ENCODE measurements around the gene CYBC1. TPM values are rescaled to one million over a fixed set of nuclear protein-coding genes. Genes with fewer than 3 reads are reported as not detected.

The CYBC1 gene
- total RNA-seq, 1 donor = 200 TPM

DNA sequence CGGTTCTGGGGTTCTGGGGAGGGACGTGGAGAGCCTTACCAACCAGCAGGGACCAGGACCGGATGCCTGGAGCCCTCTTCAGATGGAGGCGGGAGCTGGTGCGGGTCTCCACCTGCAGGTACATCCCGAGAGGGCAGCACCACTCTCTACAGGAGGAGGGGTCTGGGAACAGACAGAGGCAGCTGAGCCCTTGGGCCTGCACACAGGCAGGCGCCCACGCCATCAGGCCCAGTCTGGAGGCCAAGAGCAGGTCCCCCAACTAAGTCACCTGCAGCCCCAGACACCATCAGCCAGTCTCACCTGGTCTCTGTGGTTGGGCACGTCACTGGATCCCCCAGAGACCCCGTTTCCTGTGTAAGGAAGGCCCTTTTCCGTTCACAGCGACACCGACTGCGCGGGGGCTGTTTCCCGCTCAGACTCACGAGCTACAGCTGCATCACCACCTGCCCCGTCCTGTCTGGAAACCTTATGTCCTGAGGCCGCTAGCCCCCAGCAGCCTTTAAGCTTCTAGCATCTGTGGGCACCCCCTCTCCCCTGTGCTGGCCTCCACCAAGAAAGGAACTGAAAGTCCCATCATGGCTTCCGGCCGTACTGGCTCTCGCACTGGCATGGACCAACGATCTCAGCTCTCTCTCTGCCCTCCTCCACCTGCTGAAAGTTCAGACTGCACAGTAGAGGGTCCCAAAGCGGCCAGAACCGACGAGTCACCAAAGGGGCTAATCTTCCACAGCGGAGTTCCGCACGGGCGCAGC is 1.2 kb downstream of the CYBC1 start:
- peak; percentile 39 to 77 (median 62) for DNase-seq (ENCODE audit: low read depth in 2 of 3, low spot score in 2 of 3)

DNA sequence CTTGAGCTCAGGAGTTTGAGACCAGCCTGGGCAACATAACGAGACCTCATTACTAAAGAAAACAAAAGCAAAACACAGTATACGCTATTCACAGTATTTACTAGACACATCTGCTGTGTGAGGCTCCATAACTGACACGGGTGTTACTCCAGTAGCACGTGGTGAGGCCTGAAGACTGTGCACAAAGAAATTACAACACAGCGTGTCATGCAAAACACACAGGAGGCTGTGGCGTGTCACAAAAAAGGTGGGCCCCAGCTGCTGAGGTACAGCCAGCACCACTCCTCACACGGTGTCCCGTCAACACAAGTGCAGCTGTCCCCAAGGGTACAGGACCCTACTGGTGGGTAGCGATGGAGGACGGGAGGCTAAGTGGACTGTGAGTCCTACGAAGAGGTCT is 2.7 kb downstream of the CYBC1 start:
- no peak for DNase-seq (ENCODE audit: low read depth in 2 of 3, low spot score in 2 of 3)

DNA sequence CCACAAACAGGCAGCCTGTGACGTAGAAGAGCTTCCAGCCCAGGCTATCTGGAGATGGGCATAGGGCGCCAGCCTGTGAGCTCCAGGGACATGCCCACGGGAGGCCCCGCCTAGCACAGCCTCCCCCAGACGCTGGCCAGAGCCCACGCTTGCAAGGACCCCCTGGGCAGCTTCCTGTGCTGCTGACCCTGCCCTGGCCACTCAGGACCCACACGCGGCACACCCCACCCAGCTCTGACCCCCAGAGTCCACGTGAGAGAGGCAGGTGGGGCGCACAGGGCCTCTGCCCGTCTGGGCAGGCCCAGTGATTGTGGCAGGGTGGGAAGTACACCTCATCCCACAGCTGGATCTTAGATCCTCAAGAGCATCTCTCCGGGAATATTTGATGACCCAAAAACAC is 3.9 kb downstream of the CYBC1 start:
- DNase-seq (ENCODE audit: low read depth in 2 of 3, low spot score in 2 of 3) = no peak

DNA sequence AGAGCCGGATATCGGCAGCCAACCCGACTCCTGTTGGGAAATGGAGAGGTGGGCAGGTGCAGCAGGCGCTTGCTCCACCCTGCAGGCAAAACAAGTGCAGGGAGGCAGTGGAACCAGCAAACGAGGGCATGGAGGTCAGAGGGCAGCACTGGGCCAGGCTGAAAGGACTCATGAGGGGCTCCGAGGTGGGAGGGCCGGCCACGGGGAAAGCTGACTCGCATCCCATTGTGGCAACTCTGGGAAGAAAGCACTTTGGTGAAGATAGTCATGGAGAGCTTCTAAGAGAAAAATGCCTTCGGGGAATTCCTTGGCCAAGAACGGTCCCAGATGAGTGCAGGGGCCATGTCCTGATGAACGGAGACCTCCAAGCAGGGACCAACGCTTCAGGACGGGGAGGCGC is 4.4 kb downstream of the CYBC1 start:
- DNase-seq (ENCODE audit: low read depth in 2 of 3, low spot score in 2 of 3) = no peak

DNA sequence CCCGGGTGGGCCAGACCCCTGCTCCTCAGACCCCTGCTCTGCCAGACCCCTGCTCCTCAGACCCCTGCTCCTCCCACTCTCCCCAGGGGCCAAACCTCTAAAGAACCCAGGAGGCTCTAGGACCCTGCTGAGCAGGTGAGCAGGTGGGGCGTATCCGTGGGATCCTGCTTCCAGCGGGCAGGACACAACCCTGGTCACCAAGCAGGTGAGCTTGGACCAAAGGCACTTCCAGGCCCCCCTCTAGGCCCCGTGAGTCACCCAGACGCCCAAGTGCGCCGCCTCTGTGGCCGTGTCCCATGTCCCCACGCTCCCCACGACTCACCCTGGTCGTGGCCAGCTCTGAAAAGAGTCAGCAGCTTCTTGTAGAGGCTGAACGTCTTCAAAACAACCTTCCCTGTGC is 5.0 kb downstream of the CYBC1 start:
- DNase-seq (ENCODE audit: low read depth in 2 of 3, low spot score in 2 of 3) = no peak

DNA sequence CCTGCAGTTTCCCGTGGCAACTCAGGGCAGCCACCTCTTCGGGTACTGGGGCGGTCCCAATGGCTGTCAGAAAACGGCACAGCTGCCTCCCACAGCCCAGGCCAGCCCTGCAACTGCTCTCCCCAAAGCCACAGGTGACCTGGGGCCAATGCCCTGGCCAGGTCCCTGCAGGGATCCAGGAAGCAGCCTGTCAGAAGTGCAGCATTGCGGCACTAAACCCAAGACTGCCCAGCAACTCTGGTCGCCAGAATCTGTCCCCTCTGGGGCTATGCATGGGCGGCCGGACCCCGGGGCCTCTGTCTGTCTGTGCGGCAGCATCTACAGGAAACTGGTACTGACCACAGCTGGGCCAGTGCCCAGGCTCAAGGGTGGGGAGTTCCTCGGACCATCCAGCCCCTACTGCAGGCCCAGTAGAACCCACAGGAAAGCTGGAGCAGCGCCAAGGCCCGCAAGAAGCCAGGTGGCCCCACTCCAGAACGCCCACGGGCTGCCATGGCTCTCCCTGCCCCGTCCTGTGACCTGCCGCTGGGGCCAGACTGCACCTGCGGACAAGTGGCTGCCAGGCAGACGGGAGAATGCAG is 5.5 kb downstream of the CYBC1 start:
- DNase-seq (ENCODE audit: low read depth in 2 of 3, low spot score in 2 of 3) = no peak

DNA sequence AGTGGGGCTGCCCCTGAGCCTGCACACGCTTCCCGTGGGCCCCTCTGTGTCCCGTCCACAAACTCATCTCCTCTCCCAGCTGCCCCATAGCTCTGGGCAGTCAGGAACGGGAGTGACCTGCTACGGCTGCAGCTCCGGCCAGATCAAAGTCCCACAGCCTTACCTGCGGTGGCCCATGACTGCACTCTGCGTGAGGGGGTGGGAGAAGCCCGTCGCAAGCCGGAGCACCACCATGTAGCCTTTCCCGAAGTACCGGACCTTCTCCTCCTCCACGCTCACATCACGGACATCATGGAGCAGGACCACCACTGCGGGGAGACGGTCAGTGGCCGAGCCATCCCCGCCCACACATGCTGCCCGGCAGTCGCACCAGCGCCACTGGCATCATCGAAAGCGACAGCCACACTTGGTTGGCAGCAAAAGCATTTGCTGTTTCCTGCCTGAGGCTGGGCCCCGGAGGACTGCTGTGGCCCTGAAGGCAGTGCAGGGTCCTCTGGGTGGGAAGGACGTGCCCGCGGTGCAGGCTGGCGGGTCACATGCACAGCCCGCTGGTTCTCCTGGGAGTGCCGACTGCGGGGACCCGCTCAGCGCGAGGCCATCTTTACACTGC is 6.2 kb downstream of the CYBC1 start:
- no peak for DNase-seq (ENCODE audit: low read depth in 2 of 3, low spot score in 2 of 3)

DNA sequence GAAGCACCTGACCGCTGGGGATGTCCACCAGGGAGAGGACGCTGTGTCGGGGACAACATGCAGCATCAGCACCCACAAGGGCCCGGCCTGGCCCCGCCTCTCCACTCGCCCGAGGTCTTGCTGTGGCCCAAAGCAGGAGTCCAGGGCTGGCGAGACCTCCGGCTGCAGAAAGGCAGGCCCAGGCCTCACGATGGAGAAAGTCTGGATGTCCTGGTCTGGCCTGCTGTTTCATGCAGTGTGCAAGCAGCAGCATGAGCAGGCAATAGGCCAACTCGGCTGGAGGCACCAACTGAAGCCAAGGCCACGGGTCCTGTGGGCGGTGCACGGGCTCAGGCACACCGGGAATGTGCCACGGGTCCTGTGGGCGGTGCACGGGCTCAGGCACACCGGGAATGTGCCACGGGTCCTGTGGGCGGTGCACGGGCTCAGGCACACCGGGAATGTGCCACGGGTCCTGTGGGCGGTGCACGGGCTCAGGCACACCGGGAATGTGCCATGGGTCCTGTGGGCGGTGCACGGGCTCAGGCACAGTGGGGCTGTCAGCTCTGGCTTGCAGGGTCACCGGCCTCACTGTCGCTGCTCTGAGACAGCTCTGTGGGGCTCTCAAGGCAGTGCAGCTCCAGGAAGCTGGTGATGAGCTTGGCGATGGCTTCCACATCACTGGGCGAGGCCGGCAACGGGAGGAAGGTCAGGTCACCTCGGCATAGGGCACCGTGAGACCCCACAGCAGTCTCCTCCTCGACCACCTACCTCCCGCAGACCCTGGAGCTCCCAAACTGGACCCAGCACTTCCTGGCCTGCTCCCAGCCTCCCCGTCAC is 6.9 kb downstream of the CYBC1 start:
- DNase-seq (ENCODE audit: low read depth in 2 of 3, low spot score in 2 of 3) = no peak

DNA sequence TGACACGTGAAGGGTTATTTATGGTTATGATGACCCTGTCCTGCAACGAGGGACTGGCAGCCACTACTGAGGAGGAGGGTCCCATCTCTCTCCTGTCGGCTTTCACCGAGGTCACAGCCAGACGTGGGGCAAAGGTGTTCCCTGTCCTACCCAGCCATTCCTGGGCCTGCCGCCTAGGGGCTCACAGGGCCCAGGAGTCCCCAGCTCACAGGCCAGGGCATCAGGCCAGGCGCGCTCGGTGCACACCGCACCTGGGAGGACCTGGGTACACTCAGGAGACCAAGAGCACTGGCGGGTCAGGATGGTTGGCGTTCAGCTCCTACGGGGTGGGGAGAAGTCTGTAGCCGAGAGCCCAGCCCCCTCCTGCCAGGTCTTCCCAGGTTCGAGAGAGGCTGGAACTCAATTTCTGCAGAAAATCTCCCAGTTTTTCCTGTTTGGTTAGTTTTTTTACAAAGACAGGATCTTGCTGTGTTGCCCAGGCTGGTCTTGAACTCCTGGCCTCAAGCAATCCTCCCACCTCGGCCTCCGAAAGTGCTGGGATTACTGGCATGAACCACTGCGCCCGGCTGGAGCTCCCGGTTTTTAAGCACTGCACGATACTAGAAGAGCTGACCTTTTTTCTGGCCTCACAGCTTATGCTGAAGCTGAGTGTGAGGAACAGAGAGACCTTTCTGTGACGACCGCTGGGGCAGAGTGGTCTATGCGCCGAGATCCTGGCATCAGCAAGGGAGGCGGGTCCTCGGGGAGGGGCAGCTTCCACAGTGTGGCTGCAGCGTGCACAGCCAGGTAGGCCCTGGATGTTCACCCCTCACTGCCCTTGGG is 7.7 kb downstream of the CYBC1 start:
- no peak for DNase-seq (ENCODE audit: low read depth in 2 of 3, low spot score in 2 of 3)

DNA sequence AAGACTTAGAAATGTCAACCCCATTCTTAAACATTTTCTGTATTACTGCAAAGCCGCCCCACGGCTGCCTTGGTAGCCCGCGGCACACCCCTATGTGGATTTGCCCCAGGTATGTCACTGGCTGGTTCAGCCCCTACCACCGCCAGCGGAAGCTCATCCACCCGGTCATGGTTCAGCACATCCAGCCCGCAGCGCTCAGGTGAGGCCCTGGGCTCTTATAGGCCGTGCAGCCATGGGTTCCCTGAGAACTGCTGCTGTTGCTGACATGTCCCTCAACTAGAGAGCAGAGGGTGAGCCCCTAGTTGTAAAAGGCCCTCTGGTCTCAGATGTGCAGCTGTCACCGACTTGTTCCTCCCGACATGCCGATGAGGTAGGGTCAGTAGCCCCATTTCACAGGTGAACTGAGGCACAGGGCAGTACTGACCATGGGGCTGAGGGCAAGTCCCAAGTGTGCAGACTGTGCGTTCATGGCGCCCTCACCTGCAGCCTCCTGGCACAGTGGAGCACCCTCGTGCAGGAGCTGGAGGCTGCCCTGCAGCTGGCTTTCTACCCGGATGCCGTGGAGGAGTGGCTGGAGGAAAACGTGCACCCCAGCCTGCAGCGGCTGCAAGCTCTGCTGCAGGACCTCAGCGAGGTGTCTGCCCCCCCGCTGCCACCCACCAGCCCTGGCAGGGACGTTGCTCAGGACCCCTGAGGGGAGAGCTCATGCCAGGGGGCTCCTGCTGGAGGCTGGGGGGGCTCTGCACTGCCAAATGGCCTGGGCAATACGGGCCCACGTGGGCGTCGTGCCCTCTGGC is 8.7 kb downstream of the CYBC1 start:
- no peak for DNase-seq (ENCODE audit: low read depth in 2 of 3, low spot score in 2 of 3)

DNA sequence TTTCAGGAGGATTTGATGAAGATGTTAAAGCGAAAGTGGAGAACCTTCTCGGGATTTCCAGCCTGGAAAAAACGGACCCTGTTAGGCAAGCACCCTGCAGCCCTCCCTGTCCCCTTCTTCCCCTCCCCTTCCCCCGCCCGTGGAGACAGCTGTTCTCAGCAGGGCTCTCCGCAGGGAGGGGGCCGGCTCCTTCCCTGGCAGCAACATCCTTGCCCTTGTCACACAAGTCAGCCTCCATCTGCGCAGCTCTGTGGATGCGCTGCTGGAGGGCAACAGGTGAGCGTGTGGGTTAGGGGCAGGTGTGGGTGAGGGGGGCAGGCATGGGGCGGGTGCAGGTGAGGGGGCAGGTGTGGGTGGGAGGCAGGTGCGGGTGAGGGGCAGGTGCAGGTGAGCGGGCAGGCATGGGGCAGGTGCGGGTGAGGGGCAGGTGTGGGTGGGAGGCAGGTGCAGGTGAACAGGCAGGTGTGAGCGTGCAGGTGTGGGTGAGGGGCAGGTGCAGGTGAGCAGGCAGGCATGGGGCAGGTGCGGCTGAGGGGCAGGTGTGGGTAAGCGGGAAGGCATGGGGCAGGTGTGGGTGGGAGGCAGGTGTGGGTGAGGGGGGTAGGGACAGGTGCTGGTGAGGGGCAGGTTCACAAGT is 9.4 kb downstream of the CYBC1 start:
- DNase-seq (ENCODE audit: low read depth in 2 of 3, low spot score in 2 of 3) = no peak

DNA sequence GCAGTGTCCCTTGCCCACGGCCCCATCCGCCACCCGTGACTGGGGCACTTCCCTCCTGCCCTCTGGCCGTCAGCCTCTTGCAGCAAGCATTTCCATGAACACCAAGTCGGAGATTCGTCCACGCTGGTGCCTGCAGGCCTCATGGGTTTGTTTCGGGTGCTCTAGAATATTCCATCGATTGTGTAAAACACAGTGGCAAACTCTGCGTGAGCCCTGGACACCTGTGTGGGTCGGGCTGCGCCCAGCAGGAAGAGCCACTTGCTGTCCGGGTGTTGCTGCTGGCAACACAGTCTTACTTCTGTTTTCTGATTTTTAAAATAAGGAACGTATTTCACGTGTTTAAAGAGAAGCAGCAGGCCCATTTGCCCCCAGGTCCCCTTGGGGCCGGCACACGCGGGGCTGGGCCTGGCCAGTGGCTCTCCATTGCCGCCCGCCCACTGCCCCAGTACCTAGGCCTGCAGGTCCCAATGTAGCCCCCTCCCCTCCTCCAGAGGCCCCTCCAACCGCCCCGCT is 10.0 kb downstream of the CYBC1 start:
- DNase-seq (ENCODE audit: low read depth in 2 of 3, low spot score in 2 of 3) = peak in 1 of 3 donors; percentile 22

DNA sequence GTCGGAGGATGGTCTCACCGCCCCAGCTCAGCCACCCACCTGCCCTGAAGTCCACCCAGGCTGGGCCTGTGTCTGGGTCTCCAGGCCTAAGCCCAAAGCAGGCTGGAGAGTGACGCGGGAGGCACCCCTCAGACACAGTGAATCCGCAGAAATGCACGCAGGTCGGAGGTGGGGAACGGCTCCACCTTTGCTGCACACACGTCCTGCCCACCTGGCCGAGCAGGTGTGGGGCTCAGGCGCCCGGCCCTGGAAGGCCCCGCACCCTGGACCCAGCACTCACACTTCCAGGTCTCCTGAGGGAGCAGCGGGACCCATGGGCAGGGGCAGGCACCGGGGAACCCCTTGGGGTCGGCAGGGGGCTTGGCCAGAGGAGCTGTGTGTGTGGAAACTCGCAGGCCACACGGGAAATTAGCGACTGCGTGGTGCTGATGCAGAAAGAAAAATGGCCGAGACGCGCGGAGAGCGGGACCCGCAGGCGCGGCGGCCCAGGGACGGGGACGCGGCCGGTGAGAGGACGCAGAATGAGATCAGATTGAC is 10.7 kb downstream of the CYBC1 start:
- DNase-seq (ENCODE audit: low read depth in 2 of 3, low spot score in 2 of 3) = no peak

DNA sequence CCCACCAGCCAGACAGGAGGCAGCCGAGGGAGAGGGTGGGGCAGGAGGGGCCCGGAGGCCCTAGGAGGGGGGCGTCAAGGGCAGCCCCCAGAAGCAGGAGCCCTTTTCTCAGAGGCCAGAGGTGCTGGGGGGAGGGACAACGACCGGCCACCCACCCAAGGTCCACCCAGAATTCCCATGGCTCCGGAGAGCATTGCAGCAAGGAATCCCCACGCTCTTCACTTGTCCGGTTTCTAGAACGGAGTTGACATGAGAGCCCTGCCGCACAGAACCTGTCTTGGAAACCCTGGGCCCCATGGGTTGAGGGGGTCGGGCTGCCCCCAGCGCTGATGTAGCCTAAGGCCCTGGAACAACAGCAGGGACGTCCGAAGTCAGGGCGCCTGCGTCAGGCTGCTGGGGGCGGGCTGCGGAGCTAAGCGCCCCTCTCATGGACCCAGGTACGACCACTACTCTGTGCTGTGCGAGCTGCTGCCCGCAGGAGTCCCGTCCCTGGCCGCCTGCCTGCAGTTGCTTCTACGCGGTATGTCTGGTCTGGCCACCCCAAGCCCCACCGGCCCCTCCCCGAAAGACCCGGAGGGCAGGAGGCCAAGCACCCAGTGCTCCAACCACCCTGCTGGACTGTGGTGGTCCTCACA is 11.2 kb downstream of the CYBC1 start:
- DNase-seq (ENCODE audit: low read depth in 2 of 3, low spot score in 2 of 3) = no peak

DNA sequence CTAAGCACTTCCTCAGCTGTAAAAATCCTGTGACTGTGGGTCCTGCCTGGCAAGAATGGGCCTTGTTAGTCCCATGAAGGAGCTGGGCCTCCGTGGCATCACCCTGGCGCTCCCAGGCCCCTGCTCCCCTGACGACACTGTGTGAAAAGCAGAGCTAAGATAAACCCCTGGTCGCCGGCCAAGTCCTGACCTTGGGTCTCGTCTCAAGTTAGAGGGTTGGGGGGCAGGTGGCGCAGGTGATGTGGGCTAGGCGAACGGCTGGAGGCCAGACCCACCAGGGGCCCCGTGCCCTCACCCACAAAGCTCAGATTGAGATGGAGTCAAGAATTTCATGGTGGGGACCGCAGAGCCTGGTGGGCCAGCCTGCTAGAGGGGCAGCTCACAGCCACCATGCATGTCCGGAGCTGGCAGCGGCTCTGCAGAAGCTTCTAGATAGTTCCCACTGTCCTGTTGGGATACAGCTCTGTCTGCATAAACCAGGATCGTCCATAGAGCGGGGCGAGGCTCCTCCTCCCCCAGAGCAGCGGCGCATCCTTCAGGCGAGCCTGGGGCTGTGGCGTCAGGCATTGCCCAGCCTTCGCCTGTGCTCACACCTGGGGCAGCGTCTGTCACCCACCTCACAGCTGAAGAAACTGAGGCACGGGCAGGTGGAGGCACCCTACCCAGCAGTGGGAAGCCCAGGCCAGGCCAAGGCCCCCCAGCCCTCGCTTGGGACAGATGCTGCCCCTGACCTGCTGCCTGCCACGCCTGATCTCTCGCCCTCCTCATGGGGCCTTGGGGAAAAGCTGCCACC is 12.0 kb downstream of the CYBC1 start:
- no peak for DNase-seq (ENCODE audit: low read depth in 2 of 3, low spot score in 2 of 3)

DNA sequence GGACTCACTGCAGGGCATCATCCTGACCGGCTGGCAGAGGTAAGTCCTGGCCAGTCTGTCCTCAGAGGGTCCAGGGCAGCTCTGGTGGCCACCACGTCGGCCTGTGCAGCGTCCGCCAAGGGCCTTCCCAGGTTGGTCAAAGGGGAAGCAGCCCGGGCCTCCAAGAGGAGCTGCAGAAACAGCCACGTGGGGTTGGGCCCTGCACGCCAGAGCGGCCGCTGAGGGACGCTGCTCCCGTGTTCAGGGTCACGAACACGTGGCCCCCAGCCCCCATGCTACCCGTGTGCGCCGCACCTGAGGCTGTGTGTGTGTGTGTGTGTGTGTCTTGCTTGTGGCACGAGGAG is 13.3 kb downstream of the CYBC1 start:
- no peak for DNase-seq (ENCODE audit: low read depth in 2 of 3, low spot score in 2 of 3)

DNA sequence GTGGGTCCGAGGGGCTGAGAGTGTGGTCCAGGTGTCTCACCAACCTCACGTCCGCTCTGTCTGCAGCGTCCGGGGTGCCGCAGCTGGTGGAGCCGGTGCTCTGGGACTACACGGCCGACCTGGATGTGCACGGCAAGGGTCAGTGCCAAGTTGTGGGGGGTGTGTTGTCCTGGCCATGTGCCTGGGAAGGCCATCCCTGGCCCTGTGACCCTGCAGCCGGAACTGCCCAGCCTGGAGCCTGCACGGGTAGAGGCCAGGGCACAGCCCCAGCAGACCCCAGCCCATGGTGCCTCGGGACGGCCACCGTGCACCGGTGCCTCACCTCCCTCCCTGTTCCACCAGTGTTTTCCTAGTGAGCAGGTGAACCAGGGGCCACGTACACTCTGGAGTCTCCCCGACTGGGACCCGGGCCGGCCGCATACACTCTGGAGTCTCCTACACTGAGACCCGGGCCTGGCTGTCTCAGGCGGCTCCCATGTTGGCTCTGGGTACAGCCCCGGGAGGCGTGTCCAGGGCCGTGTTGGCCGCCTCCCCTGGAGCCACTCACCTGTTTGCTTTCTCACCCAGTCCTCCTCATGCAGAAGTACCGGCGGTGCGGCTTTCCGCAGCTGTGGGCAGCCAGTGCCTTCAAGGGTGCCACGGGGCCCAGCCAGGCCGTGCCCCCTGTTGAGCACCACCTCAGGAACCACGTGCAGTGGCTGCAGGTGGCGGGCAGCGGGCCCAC is 13.8 kb downstream of the CYBC1 start:
- no peak for DNase-seq (ENCODE audit: low read depth in 2 of 3, low spot score in 2 of 3)

All from hematopoietic multipotent progenitor cell (in vitro differentiated cells).